PC-9 (cell line): Measurements from ENCODE around the gene GCK.

ENCODE experiments used
- CTCF ChIP-seq: fragments of 200-600 bp; sonication (generic); conservative IDR thresholded peaks from 2 replicates; pipeline ENCODE4 v1.6.1; 2017; ENCODE audit warnings: mixed run types, antibody characterized with exemption, mild to moderate bottlenecking, moderate library complexity
- EZH2 ChIP-seq: fragments of 200-600 bp; sonication (generic); IDR thresholded peaks from 2 replicates; pipeline ENCODE4 v1.8.0; 2017; ENCODE audit warnings: antibody characterized with exemption, low read depth

DNA sequence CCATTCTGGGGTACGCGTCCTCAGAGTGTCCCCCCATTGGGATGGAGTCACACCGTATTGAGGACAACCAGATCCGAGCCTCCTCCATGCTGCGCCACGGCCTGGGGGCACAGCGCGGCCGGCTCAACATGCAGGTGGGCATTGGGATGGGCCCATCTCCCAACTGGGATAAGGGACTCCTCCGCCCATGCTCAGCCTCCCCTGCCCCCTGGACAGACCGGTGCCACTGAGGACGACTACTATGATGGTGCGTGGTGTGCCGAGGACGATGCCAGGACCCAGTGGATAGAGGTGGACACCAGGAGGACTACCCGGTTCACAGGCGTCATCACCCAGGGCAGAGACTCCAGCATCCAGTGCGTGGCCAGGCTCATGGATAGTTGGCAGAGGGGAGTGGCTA, 79.2 kb downstream of the GCK start:
- TF ChIP-seq CTCF, result no peak
- TF ChIP-seq EZH2, result no peak
